ENCODE measurements around the gene PPP3CA.

Gene PPP3CA

GRCh38 chr4:101244349-101244748, 103.0 kb downstream of the PPP3CA start:
- no peak for DNase-seq

DNA sequence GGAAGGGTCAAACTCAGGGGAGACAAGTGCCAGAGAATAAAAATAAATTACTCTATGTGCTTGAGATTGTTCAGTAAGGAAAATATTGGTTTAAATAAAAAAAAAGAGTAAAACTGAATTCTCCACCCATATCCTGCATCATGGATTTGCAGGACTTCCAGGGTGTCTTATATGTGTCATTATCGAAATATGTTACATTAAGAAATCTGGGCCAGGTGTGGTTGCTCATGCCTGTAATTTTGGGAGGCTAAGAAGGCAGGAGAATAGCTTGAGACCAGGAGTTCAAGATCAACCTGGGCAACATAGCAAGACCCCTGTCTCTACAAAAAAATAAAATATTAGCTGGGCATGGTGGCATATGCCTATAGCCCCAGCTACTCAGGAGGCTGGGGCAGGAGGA, 104.9 kb downstream of the PPP3CA start:
- no peak for DNase-seq

DNA sequence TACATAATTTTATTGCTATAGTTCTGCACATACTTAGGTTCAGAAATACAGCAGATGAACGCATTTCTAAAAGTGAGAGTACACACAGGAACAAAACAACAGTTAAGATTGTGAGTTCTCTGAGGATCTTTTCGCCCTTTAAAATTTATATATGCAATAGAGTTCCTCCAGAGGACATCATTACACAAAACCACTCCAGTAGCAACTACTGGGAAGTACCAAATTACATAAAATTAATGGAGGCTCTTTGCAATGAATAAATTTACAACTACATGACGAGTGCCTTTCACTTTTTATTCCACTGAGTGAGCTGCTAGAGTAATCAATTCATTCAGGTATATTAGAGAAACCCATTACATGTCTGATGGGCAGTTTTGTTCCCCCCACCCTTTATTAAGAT, 107.2 kb downstream of the PPP3CA start:
- DNase-seq, result no peak

DNA sequence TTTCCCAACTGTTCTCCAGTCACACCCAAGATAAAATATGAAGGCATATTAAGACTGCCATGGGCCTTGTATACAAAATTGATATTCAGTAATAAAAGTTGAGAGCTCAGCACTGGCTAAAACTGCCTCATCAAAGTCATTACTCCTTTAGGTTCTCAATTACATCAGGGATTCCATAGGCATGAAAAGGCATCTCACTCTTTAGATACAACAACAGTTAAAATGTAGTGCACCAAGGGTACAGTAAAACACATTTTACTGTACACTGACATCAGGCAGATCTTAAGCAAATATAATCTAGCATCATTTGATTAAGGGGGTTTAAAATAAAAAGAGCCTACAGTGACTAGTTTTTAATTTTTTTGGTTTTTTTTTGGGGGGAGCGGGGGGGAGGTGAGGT, 107.7 kb downstream of the PPP3CA start:
- no peak for DNase-seq

GRCh38 chr4:101238706-101239105, 108.6 kb downstream of the PPP3CA start:
- DNase-seq, result peak; percentile 50

DNA sequence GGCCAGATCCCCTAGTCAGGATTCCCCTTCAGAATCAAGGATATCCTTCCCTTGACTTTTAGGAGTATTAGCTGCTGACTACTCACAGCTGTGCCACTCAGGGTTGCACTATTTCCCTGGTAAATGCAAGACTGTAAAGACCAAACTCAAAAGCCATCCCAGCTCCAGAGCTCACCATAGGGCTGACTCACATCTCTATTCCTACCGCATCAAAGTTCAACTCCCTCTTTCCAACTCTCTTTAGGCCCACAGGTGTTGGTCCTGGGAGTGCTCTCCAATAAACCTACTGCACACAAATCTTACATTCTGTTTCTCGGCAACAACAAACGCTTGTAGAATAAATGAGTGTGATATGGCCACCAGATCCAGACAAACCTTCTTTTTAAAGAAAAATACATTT, 109.6 kb downstream of the PPP3CA start:
- no peak for DNase-seq

DNA sequence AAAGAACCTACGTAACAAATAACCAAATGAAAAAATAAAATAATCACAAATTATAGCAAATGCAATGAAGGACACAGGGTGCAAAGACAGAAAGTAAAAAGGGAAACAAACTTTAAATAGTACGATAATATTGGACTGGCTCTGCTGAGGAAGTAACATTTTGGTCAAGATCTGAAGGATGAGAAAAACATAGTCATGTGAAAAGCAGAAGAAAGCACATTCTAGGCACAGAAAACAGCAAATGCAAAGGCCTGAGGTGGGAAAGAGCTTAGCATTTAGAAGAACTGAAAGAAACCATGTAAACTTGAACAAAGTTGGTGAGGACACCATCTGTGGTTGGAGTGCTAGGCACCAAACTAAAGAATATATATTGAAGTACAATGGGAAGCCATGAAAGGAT, 111.2 kb downstream of the PPP3CA start:
- no peak for DNase-seq

DNA sequence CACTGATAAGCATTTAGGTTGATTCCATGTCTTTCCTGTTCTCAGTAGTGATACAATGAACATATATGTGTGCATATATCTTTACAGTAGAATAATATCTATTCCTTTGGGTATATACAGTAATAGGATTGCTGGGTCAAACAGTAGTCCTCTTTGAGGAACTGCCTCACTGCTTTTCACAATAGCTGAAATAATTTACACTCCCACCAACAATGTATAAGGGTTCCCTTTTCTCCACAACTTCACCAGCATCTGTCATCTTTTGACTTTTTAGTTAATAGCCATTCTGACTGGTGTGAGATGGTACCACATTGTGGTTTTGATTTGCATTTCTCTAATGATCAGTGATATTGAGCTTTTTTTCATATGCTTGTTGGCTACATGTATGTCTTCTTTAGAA, 113.2 kb downstream of the PPP3CA start:
- DNase-seq, result peak; percentile 46

- DNase-seq, result peak; percentile 77
Observed at GRCh38 chr4:101232074-101232776, 115.1 kb downstream of the PPP3CA start.

GRCh38 chr4:101230801-101231426, 116.4 kb downstream of the PPP3CA start:
- no peak for DNase-seq

GRCh38 chr4:101229116-101229515, 118.2 kb downstream of the PPP3CA start:
- no peak for DNase-seq

DNA sequence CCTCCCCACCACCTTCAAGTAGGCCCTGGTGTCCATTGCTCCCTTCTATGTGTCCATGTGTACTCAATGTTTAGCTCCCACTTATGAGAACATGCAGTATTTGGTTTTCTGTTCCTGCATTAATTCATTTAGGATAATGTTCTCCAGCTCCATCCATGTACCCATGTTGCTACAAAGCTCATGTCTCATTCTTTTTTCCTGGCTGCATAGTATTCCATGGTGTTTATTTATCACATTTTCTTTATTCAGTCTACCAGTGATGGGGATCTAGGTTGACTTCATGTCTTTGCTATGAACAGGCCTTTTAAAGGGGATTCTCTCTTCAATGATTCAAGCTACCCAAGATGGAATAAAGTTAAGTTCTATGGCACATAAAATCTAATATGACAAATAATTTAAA, 119.6 kb downstream of the PPP3CA start:
- no peak for DNase-seq

GRCh38 chr4:101224358-101225218, 122.7 kb downstream of the PPP3CA start:
- DNase-seq, result no peak

GRCh38 chr4:101222156-101222845, 125.0 kb downstream of the PPP3CA start:
- DNase-seq, result no peak

DNA sequence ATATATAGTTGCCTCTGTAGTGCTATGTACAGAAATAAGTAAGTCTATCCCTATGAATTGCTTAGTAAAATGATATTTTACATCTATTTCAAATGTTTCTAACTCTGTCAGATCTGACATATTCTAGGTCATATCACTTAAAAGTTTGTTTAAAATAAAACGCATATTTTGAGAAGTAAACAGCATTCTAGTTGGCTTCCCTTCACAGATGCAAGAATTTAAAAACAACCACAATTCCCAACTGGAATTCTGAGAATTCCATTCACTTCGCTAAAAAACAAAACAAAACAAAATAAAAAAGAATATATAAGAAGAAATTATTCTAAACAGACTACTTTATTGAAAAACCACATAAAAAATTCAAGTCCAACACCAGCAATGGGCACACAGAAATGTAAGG, 126.0 kb downstream of the PPP3CA start:
- no peak for DNase-seq

GRCh38 chr4:101218894-101219293, 128.4 kb downstream of the PPP3CA start:
- DNase-seq, result no peak

DNA sequence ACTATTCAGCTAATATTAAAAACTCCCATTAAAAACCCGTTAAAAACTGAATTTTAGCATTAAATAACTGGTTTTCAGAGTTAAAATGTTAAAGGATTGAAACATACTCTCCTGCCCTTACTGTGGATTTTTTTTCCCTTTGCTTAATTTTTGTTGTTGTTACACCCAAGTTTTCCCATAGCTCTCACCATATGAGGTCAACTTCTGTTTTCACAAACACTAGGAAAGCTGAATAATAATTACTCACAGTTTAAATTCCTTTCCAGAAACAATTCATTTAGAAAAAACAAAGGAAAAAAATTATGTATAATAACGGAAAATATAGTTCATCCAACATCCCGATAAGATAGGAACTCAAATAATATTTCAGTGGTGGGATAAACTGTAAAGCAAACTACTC, 129.0 kb downstream of the PPP3CA start:
- no peak for DNase-seq

DNA sequence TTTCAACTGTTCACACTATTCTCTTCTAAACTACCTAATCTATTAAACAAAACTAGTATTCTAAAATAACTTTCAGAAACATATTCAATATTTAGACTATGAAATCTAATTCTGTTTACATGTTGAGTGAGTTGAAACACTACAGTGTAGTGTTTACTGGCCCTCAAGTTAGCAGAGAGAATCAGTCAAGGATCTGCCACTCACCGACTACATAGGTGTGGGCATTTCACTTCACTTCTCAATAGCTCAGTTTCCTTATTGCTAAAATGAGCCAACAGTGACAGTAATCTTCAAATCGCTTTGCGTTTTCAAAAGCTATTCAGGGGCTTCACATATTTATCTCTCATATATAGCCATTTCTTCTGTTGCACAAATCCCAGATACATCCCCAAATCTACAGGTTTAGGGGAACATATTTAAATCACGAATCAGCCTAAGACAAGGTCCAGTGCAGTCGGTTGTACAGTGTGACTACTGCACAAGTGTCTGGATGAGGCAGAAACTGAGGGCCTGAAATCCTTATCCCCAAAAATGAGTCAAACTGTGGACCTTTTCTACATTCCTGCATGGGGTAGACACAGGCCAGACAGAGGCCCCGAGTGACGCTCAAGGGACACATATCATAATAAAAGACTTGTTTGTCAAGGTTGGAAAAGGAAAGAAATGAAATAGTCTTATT, 129.8 kb downstream of the PPP3CA start:
- DNase-seq, result no peak

DNA sequence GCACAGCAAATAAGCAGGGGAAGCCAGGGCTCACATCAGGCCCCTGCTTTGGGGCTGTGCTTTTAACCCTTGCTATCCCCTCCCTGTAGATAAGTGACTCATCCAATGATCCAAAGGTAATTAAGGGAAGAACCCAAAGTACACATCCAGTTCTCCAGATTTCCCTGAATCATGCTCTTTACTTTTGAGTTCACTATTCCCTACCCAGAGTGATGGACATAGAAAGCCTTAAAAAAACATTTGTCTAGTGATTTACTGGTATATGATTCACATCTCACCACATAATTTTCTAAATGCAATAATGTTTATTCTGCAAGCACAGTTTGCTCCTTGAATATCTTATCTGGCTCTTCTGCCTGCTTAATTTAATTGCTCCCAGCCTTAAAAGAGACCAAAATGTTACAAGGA, 136.2 kb downstream of the PPP3CA start:
- no peak for DNase-seq

DNA sequence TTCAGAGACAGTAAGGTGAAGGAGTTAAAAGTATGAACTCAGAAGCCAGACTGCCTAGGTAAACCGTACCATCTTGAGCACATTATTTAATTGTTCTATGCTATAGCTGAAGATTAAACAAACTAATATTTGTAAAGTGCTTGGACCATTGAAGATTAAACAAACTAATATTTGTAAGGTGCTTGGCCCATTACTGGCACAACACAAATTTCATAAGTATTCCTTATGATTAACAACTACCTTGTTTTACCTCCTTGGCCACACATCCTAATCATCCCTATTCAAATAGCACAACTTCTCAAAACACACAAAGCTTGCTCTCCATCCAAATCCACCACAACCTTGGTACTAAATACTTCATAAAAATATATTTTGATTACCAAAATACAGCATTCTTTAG, 137.0 kb downstream of the PPP3CA start:
- no peak for DNase-seq

- DNase-seq, result no peak
Observed at GRCh38 chr4:101208171-101208570, 139.2 kb downstream of the PPP3CA start.

GRCh38 chr4:101205916-101206315, 141.4 kb downstream of the PPP3CA start:
- DNase-seq, result peak; percentile 80

GRCh38 chr4:101201421-101201820, 145.9 kb downstream of the PPP3CA start:
- DNase-seq, result no peak
